Measurements from ENCODE around the gene SFXN4. TPM values are rescaled to one million over a fixed set of nuclear protein-coding genes. Genes with fewer than 3 reads are reported as not detected.

SFXN4 gene
- total RNA-seq, 6 experiments from 2014 or later = 16.0 to 152 (median 23.8) TPM

DNA sequence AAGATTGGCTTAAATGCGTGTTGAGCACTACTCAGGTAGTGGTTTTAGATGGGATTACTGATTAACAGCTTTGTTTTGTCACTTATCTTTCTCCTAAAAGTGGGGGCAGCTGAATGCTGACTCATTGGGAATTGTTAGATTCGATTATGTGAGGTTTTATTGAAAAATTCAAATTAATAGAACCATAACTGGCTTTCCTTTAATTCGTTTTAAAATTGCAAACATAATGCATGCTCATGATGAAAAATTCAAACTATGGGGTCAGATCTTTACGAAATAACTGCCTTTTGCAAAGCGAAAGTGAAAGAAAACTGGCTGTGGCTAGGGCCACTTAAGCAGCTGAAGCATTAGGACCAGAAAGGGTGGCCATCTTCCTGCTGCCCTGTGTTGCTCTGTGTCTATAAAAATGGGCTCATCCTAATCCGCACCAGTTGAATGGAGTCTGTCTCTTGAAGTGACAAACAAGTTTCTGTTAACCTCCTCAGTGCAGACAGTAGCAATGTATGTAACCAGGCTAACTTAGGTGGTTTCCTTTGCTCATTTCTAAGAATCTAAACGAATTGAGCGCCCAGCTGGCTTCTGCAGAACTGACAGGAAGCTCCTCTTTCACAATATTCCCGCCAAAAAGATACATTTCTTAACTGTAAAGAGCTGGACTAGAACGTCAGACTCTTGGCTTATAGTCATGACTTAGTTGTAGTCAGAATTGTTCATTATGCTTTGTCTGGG lies 33.8 kb downstream of the SFXN4 start:
- H3K4me3 ChIP-seq = peak overlapping the region in 2 of 3 donors; percentile 31 to 46
- DNase-seq = no peak

DNA sequence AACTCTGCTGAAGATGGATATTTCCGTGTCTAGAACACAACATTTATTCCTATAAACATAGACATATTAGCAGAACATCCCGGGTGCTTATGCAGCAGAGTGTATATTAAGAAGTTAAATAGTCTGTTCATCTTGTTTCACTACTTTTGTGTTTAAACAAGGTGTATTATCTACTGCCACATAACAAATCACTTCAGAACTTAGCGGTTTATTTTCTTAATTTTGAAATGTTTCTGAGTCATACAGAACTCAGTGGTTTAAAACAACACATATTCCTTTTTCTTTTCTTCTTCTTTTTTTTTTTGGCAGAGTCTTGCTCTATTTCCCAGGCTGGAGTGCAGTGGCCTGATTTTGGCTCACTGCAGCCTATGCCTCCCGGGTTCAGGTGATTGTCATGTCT lies 35.8 kb downstream of the SFXN4 start:
- no peak for ATAC-seq
- peaks cover 0 to 13% (median 3%) of the 10 kb centered on the region in 4 donors for H3K36me3 ChIP-seq

More for the DNA sequence above, 33.8 kb downstream of the SFXN4 start:
- 11% methylated on average over 10 of the region's 10 CpGs for whole genome bisulfite sequencing (ENCODE audit: insufficient coverage, low coverage, low lambda C conversion rate, missing lambda C conversion rate)
- Histone ChIP-seq H3K9me3 (no peaks in the 10 kb centered on the region), H3K36me3 (peaks cover 0 to 6% (median 2%) of the 10 kb centered on the region in 4 donors), H3K27me3 (no peaks in the 10 kb centered on the region), H3K4me1 (peaks cover 0 to 35% (median 7%) of the 10 kb centered on the region in 4 donors), H3K27ac (peak overlapping the region; percentile 58 to 78 (median 75))
- ATAC-seq = peak; percentile 66 to 80 (median 70)
- intact Hi-C loops (cut with DNase I) = no loop called here
- no peak for TF ChIP-seq POLR2A (IDR thresholded peaks at IDR 0.05)
- TF ChIP-seq, protein P1, sequence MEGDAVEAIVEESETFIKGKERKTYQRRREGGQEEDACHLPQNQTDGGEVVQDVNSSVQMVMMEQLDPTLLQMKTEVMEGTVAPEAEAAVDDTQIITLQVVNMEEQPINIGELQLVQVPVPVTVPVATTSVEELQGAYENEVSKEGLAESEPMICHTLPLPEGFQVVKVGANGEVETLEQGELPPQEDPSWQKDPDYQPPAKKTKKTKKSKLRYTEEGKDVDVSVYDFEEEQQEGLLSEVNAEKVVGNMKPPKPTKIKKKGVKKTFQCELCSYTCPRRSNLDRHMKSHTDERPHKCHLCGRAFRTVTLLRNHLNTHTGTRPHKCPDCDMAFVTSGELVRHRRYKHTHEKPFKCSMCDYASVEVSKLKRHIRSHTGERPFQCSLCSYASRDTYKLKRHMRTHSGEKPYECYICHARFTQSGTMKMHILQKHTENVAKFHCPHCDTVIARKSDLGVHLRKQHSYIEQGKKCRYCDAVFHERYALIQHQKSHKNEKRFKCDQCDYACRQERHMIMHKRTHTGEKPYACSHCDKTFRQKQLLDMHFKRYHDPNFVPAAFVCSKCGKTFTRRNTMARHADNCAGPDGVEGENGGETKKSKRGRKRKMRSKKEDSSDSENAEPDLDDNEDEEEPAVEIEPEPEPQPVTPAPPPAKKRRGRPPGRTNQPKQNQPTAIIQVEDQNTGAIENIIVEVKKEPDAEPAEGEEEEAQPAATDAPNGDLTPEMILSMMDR (IDR thresholded peaks at IDR 0.05) = no peak

DNA sequence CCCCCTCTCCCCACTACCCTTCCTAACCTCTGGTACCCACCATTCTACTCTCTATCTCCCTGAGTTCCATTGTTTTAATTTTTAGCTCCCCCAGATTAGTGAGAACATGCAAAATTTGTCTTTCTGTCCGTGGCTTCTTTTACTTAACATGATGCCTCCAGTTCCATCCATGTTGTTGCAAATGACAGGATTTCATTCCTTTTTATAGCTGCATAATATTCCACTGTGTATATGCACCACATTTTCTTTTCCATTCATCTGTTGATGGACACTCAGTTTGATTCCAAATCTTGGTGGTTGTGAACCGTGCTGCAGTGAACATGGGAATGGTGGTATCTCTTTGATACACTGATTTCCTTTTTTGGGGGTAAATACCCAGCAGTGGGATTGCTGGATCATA lies 39.6 kb downstream of the SFXN4 start:
- H3K27ac ChIP-seq = no peak overlapping the region
- WGBS (ENCODE audit: insufficient coverage, low coverage, low lambda C conversion rate, missing lambda C conversion rate) = 100% methylated on average over 2 of the region's 2 CpGs
- H3K27me3 ChIP-seq = no peaks in the 10 kb centered on the region
- ATAC-seq (no peak), DNase-seq (no peak)
- intact Hi-C loops (cut with DNase I) = no loop called here
- peaks cover 0 to 15% (median 5%) of the 10 kb centered on the region in 4 donors for H3K4me1 ChIP-seq
- H3K36me3 ChIP-seq = peaks cover 0 to 26% (median 3%) of the 10 kb centered on the region in 4 donors
- TF ChIP-seq, protein P1 (IDR thresholded peaks at IDR 0.05) = no peak
- no peak for TF ChIP-seq POLR2A (IDR thresholded peaks at IDR 0.05)
- H3K9me3 ChIP-seq = no peaks in the 10 kb centered on the region
- no peak overlapping the region for H3K4me3 ChIP-seq

More for the DNA sequence above, 35.8 kb downstream of the SFXN4 start:
- Histone ChIP-seq H3K4me1 (peaks cover 0 to 21% (median 0%) of the 10 kb centered on the region in 4 donors), H3K4me3 (no peak overlapping the region), H3K27me3 (no peaks in the 10 kb centered on the region), H3K27ac (no peak overlapping the region), H3K9me3 (no peaks in the 10 kb centered on the region)
- TF ChIP-seq, protein P1 (IDR thresholded peaks at IDR 0.05) = no peak
- no peak for TF ChIP-seq POLR2A (IDR thresholded peaks at IDR 0.05)
- WGBS (ENCODE audit: insufficient coverage, low coverage, low lambda C conversion rate, missing lambda C conversion rate) = 91% methylated on average over 4 of the region's 4 CpGs
- no peak for DNase-seq
- intact Hi-C loops (cut with DNase I) = no loop called here

DNA sequence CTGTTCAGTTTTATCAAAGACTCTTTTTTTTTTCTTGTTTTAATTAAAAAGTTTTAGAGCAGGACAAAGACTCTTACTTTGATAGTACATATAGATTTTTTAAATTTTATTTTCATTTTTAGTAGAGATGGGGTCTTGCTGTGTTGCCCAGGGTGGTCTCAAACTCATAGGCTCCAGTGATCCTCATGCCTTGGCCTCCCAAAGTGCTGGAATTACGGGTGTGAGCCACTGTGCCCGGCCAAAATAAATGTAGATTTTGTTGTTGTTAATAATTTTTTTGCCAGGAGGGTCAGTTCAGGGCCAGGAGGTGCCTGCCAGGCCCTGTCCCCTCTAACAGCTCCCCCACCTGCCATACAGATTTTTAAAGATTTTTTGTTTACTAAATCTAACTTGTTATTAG lies 44.6 kb downstream of the SFXN4 start:
- intact Hi-C loops (cut with DNase I) = no loop called here
- H3K9me3 ChIP-seq = no peaks in the 10 kb centered on the region
- H3K36me3 ChIP-seq = peaks cover 0 to 29% (median 3%) of the 10 kb centered on the region in 4 donors
- peak overlapping the region; percentile 66 to 90 (median 84) for H3K27ac ChIP-seq
- WGBS (ENCODE audit: insufficient coverage, low coverage, low lambda C conversion rate, missing lambda C conversion rate) = 63% methylated on average over 2 of the region's 2 CpGs
- peak in 2 of 4 donors; percentile 3 to 18 for ATAC-seq
- peaks cover 0 to 37% (median 15%) of the 10 kb centered on the region in 4 donors for H3K4me1 ChIP-seq
- no peak for DNase-seq
- TF ChIP-seq, protein P1 (IDR thresholded peaks at IDR 0.05) = no peak
- no peak for TF ChIP-seq POLR2A (IDR thresholded peaks at IDR 0.05)
- H3K4me3 ChIP-seq = no peak overlapping the region
- no peaks in the 10 kb centered on the region for H3K27me3 ChIP-seq

All from right lobe of liver (tissue), 6 donors.